Measurements from ENCODE around the gene STAMBP. TPM values are rescaled to one million over a fixed set of nuclear protein-coding genes. Genes with fewer than 3 reads are reported as not detected.

Gene STAMBP
- total and polyA plus RNA-seq, 2 donors (not counting 3 experiments of a cell fraction or from before 2014, with no cell fraction given), result 18.0 to 21.3 TPM

DNA sequence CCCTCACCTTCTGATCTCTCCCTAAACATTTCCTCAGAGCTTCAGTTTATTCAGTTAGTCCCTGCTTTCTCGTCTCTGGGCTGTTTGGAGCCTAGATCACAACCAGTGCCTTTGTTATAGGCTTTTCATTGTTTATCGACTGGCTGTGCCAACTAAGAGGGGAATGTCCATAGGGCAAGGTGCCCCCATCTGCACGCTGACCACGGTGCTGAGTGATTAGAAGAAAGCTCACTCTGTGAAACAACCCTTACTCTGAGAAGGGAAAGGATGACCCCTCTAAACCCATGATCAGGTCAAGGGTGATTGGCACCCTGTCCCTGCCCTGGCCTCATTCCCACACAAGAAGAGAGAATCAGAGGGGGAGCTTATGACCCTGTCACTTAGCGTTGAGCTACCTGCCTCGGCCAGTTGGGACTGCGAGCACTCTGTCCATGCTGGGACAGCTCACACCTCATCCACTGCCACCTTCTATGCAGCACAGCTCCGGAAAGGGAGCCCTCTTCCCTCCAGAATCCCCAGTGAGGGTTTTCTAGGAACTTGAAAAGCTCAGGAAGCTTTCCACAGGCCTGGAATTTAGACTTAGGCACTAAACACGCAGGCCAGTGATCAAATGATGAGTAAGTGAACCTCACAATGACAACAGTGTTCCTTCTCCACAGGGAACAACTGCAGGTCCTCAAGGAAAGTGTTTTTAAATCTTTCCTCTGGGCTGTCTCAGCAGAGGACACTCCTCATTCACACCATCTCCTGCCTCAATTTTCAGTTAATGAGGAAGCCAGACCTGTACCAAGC is 61.7 kb downstream of the STAMBP start:
- H2AFZ ChIP-seq (ENCODE audit: low read depth, low read length), result no peak overlapping the region
- DNase-seq (ENCODE audit: low read depth, low spot score), result no peak
- no peaks in the 10 kb centered on the region for H4K20me1 ChIP-seq (replicated peaks; ENCODE audit: control insufficient read depth, extremely low read depth, insufficient read depth, low read length)
- no peaks in the 10 kb centered on the region for H3K9me1 ChIP-seq (replicated peaks; ENCODE audit: control insufficient read depth, extremely low read depth, insufficient read depth, low read length)
- FAIRE-seq, result no peak
- intact Hi-C loops (cut with micrococcal nuclease), result no loop called here
- H3K4me2 ChIP-seq (ENCODE audit: insufficient read depth, low read length), result no peak overlapping the region
- BruUV-seq (replicated peaks), result no TSS peak
- H3K36me3 ChIP-seq (ENCODE audit: control insufficient read depth in 2 of 2, extremely low read depth in 1 of 2, insufficient read depth in 2 of 2, low read length in 2 of 2), result no peaks in the 10 kb centered on the region
- peaks cover 0 to 4% of the 10 kb centered on the region in 2 experiments for H3K27me3 ChIP-seq (ENCODE audit: control insufficient read depth in 2 of 2, insufficient read depth in 2 of 2, low read length in 2 of 2)
- dilution Hi-C loops (cut with MboI; ENCODE audit: extremely low pct_ligation_motif_present, low sequenced_read_pairs), result no loop called here
- no peaks in the 10 kb centered on the region for H3K9me3 ChIP-seq (replicated peaks; ENCODE audit: control insufficient read depth, insufficient read depth, low read length)
- ChIA-PET CTCF (interaction anchor here (1.1 kb wide), 1 partner anchor 8 kb away, joined by 3 read pairs; no protein-coding TSS in a partner anchor), POLR2A (no interaction called here)
- H3K9ac ChIP-seq (replicated peaks; ENCODE audit: extremely low read depth, insufficient read depth, low read length), result no peak overlapping the region
- TF ChIP-seq EZH2 (IDR thresholded peaks at IDR 0.05; ENCODE audit: borderline replicate concordance, low read depth, low read length, severe bottlenecking) (no peak), FOS (IDR thresholded peaks at IDR 0.05; ENCODE audit: borderline replicate concordance, insufficient read depth, low read length) (no peak), MYC (IDR thresholded peaks at IDR 0.05; ENCODE audit: low read depth, low read length) (no peak), POLR2AphosphoS5 (IDR thresholded peaks at IDR 0.05; ENCODE audit: insufficient read depth, low read depth, low read length) (no peak), POLR2A (IDR thresholded peaks at IDR 0.05; ENCODE audit: low read depth, low read length) (no peak), JUN (IDR thresholded peaks at IDR 0.05; ENCODE audit: borderline replicate concordance, insufficient read depth, insufficient read length, low read depth) (no peak), GATA2 (IDR thresholded peaks at IDR 0.05; ENCODE audit: insufficient read depth, insufficient read length, low read depth, low read length) (no peak)
- TF ChIP-seq, protein P1, sequence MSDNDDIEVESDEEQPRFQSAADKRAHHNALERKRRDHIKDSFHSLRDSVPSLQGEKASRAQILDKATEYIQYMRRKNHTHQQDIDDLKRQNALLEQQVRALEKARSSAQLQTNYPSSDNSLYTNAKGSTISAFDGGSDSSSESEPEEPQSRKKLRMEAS (IDR thresholded peaks at IDR 0.05; ENCODE audit: insufficient read depth, insufficient read length), result no peak
- TF ChIP-seq, protein P2, sequence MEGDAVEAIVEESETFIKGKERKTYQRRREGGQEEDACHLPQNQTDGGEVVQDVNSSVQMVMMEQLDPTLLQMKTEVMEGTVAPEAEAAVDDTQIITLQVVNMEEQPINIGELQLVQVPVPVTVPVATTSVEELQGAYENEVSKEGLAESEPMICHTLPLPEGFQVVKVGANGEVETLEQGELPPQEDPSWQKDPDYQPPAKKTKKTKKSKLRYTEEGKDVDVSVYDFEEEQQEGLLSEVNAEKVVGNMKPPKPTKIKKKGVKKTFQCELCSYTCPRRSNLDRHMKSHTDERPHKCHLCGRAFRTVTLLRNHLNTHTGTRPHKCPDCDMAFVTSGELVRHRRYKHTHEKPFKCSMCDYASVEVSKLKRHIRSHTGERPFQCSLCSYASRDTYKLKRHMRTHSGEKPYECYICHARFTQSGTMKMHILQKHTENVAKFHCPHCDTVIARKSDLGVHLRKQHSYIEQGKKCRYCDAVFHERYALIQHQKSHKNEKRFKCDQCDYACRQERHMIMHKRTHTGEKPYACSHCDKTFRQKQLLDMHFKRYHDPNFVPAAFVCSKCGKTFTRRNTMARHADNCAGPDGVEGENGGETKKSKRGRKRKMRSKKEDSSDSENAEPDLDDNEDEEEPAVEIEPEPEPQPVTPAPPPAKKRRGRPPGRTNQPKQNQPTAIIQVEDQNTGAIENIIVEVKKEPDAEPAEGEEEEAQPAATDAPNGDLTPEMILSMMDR (IDR thresholded peaks at IDR 0.05; ENCODE audit: extremely low read depth in 1 of 2, insufficient read depth in 1 of 2, low read depth in 1 of 2, low read length in 2 of 2), result no peak
- no peak overlapping the region for H3K27ac ChIP-seq (ENCODE audit: insufficient read depth, low read depth, low read length)
- no peaks in the 10 kb centered on the region for H3K79me2 ChIP-seq (ENCODE audit: control insufficient read depth, insufficient read depth, low read length)
- H3K4me1 ChIP-seq (ENCODE audit: control insufficient read depth, extremely low read depth, insufficient read depth, low read length), result no peaks in the 10 kb centered on the region
- no peak overlapping the region for H3K4me3 ChIP-seq (replicated peaks in 1 of 3; ENCODE audit: insufficient read depth in 1 of 3, low read depth in 1 of 3, low read length in 3 of 3)
